Activated effector memory CD4-positive, alpha-beta T cell treated with Interleukin-2 at 50 U/mL for 16 hours (primary cell): ENCODE measurements around the gene PLEKHG3.

Source experiments
- DNase-seq: peaks from one replicate; pipeline ENCODE4 v3.0.0-alpha.2; 2020

PLEKHG3 gene

GRCh38 chr14:64752909-64753308 is 48.7 kb downstream of the PLEKHG3 start:
- DNase-seq, result no peak

- DNase-seq, result no peak
Measured at GRCh38 chr14:64753374-64753773, 49.1 kb downstream of the PLEKHG3 start.

GRCh38 chr14:64753999-64754398 is 49.8 kb downstream of the PLEKHG3 start:
- no peak for DNase-seq

GRCh38 chr14:64754685-64755084 is 50.5 kb downstream of the PLEKHG3 start:
- DNase-seq, result no peak

GRCh38 chr14:64755781-64756221 is 51.6 kb downstream of the PLEKHG3 start:
- peak; percentile 81 for DNase-seq

- DNase-seq, result no peak
Measured at GRCh38 chr14:64756712-64757111, 52.5 kb downstream of the PLEKHG3 start.

GRCh38 chr14:64757601-64758000 is 53.4 kb downstream of the PLEKHG3 start:
- no peak for DNase-seq

GRCh38 chr14:64758025-64758521 is 53.8 kb downstream of the PLEKHG3 start:
- no peak for DNase-seq

- no peak for DNase-seq
Measured at GRCh38 chr14:64758691-64759554, 54.7 kb downstream of the PLEKHG3 start.

- no peak for DNase-seq
Measured at GRCh38 chr14:64759555-64759938, 55.3 kb downstream of the PLEKHG3 start.

GRCh38 chr14:64760146-64760755 is 56.0 kb downstream of the PLEKHG3 start:
- DNase-seq, result peak; percentile 52

GRCh38 chr14:64760916-64761315 is 56.7 kb downstream of the PLEKHG3 start:
- no peak for DNase-seq

- DNase-seq, result no peak
Measured at GRCh38 chr14:64761441-64762043, 57.3 kb downstream of the PLEKHG3 start.

GRCh38 chr14:64762044-64763034 is 58.1 kb downstream of the PLEKHG3 start:
- DNase-seq, result peak; percentile 35

GRCh38 chr14:64763085-64763782 is 59.0 kb downstream of the PLEKHG3 start:
- no peak for DNase-seq

- no peak for DNase-seq
Measured at GRCh38 chr14:64763801-64764621, 59.8 kb downstream of the PLEKHG3 start.

GRCh38 chr14:64764641-64765520 is 60.7 kb downstream of the PLEKHG3 start:
- DNase-seq, result peak; percentile 59

- DNase-seq, result no peak
Measured at GRCh38 chr14:64765740-64766302, 61.6 kb downstream of the PLEKHG3 start.

GRCh38 chr14:64766430-64767151 is 62.4 kb downstream of the PLEKHG3 start:
- no peak for DNase-seq
